B cell (primary cell): ENCODE data around the gene COL5A1. TPM values are rescaled to one million over a fixed set of nuclear protein-coding genes. Genes with fewer than 3 reads are reported as not detected.

ENCODE experiments used
- ATAC-seq: fragments of 200-7000 bp; cut with Tn5 transposase; one replicate; pipeline ENCODE4 v1.10.0; 2021; ENCODE audit warnings: low read depth, mild to moderate bottlenecking, moderate number of reproducible peaks, moderate library complexity
- CTCF ChIA-PET: fragments of 350-600 bp; sonication (Branson Sonifier 250); formaldehyde crosslinking; loops from one replicate; lab custom pipeline; 2021; ENCODE audit warnings: antibody characterized with exemption, inconsistent platforms; lab: Charles Lee
- POLR2A ChIA-PET: fragments of 350-600 bp; sonication (Branson Sonifier 250); formaldehyde crosslinking; loops from one replicate; lab custom pipeline; 2021; ENCODE audit warnings: antibody characterized with exemption; lab: Charles Lee
- DNase-seq: peaks from one replicate; pipeline ENCODE4 v3.0.0; 2013
- H2AFZ ChIP-seq: 2 replicates; pipeline ENCODE4 v1.6.1; 2012; ENCODE audit warnings: mild to moderate bottlenecking, low read depth, low read length; ENCODE audit not compliant: insufficient read depth, poor library complexity, severe bottlenecking
- H3K27ac ChIP-seq, 2 donors: 1 replicate in 1 of 2; 2 replicates in 1 of 2; pipeline ENCODE4 v1.5.1; 2012 to 2013; ENCODE audit warnings: low read length in 2 of 2, mild to moderate bottlenecking in 2 of 2, moderate library complexity in 1 of 2
- H3K27me3 ChIP-seq, 4 experiments: fragments of 200-600 bp in 1 of 4; sonication (generic) in 1 of 4; replicated peaks in 1 of 4; 1 replicate in 2 of 4; 2 replicates in 2 of 4; pipeline versions ENCODE4 v1.6.1 to v1.7.0; 2013 to 2016; ENCODE audit warnings: low read length in 3 of 4, mild to moderate bottlenecking in 2 of 4, mixed read lengths in 1 of 4, moderate library complexity in 1 of 4; ENCODE audit not compliant: insufficient read depth in 4 of 4, control insufficient read depth in 3 of 4; ENCODE audit errors: control extremely low read depth in 1 of 4
- H3K36me3 ChIP-seq, 2 experiments: replicated peaks in 1 of 2; 1 replicate in 1 of 2; 2 replicates in 1 of 2; pipeline versions ENCODE4 v1.6.1 to v1.7.1; 2013; ENCODE audit warnings: low read length in 1 of 2; ENCODE audit not compliant: insufficient read depth in 2 of 2, control insufficient read depth in 1 of 2; ENCODE audit errors: control extremely low read depth in 1 of 2, extremely low read depth in 1 of 2
- H3K4me1 ChIP-seq, 2 donors: fragments of 200-600 bp in 1 of 2; sonication (generic) in 1 of 2; 1 replicate in 1 of 2; 2 replicates in 1 of 2; pipeline versions ENCODE4 v1.5.1 to v1.6.1; 2013 to 2017; ENCODE audit warnings: low read length in 2 of 2; ENCODE audit not compliant: control insufficient read depth in 2 of 2, insufficient read depth in 2 of 2
- H3K4me2 ChIP-seq: replicated peaks from 2 replicates; pipeline ENCODE3; 2012; ENCODE audit warnings: mild to moderate bottlenecking, low read depth, low read length; ENCODE audit not compliant: poor library complexity, severe bottlenecking
- H3K4me3 ChIP-seq, 5 experiments: fragments of 200-600 bp in 1 of 5; sonication (generic) in 1 of 5; 1 replicate in 3 of 5; 2 replicates in 2 of 5; pipeline versions ENCODE4 v1.5.1 to v1.7.0; 2011 to 2016; ENCODE audit warnings: low read length in 4 of 5, mild to moderate bottlenecking in 4 of 5, low read depth in 2 of 5, control low read depth in 1 of 5, moderate library complexity in 1 of 5; ENCODE audit not compliant: insufficient read depth in 1 of 5; ENCODE audit errors: control extremely low read depth in 1 of 5, extremely low read depth in 1 of 5
- H3K79me2 ChIP-seq: fragments of 200-600 bp; sonication (generic); one replicate; pipeline ENCODE4 v1.6.0; 2016; ENCODE audit warnings: low read length; ENCODE audit not compliant: control insufficient read depth, insufficient read depth
- H3K9ac ChIP-seq: fragments of 200-600 bp; sonication (generic); 2 replicates; pipeline ENCODE4 v1.6.1; 2017; ENCODE audit warnings: mild to moderate bottlenecking, low read length, moderate library complexity
- H3K9me3 ChIP-seq, 3 donors: one replicate each; pipeline versions ENCODE4 v1.6.1 to v1.7.1; 2013; ENCODE audit warnings: low read length in 2 of 3; ENCODE audit not compliant: control insufficient read depth in 2 of 3, insufficient read depth in 1 of 3; ENCODE audit errors: control extremely low read depth in 1 of 3
- H4K20me1 ChIP-seq: 2 replicates; pipeline ENCODE4 v1.6.0; 2012; ENCODE audit warnings: mild to moderate bottlenecking, low read length; ENCODE audit not compliant: insufficient read depth, control insufficient read depth, poor library complexity, severe bottlenecking
- H3K27ac Mint-ChIP-seq: one replicate; pipeline ENCODE4 v1.8.0; 2021; ENCODE audit warnings: mixed read lengths
- H3K27me3 Mint-ChIP-seq: one replicate; pipeline ENCODE4 v1.8.0; 2021; ENCODE audit warnings: mixed read lengths
- H3K4me1 Mint-ChIP-seq: one replicate; pipeline ENCODE4 v1.8.0; 2021; ENCODE audit warnings: mixed read lengths
- H3K4me3 Mint-ChIP-seq: one replicate; pipeline ENCODE4 v1.8.0; 2021; ENCODE audit warnings: mixed read lengths
- H3K9me3 Mint-ChIP-seq: one replicate; pipeline ENCODE4 v1.8.0; 2022; ENCODE audit warnings: mixed read lengths; ENCODE audit not compliant: insufficient read depth
- CTCF ChIP-seq: fragments of 200-600 bp; IDR thresholded peaks from one replicate; pipeline ENCODE4 v1.8.0; 2022; ENCODE audit warnings: antibody characterized with exemption, mild to moderate bottlenecking
- EZH2 ChIP-seq: IDR thresholded peaks from 2 replicates; pipeline ENCODE4 v1.6.1; 2012; ENCODE audit warnings: borderline replicate concordance, low read depth, mild to moderate bottlenecking, moderate library complexity, low read length; ENCODE audit not compliant: insufficient read depth, poor library complexity, severe bottlenecking
- WGBS: methylation state at CpG from one replicate; pipeline ENCODE4 v1.1.5; 2013; ENCODE audit warnings: missing lambda C conversion rate; ENCODE audit not compliant: insufficient coverage; 5-methylcytosine and 5-hydroxymethylcytosine counted together
- intact Hi-C: fragments of 100-400 bp; cut with micrococcal nuclease; formaldehyde crosslinking; loops from one replicate; pipeline ENCODE4 v1.10.0; 2022
- polyA plus RNA-seq: library from polyadenylated mRNA; depleted of rRNA; stranded (reverse); fragments of >200 nt; gene quantifications from 2 replicates; pipeline ENCODE4 v1.2.3, GENCODE V29; 2012
- total RNA-seq, 2 donors: library from RNA; stranded (reverse); fragments of 120-200 nt in 1 of 2; gene quantifications; 1 replicate in 1 of 2; 2 replicates in 1 of 2; pipeline versions ENCODE4 v1.2.3 to v1.2.4, GENCODE V29; 2013 to 2022

COL5A1 gene
- total and polyA plus RNA-seq, 2 donors (not counting 1 experiment from before 2014, with no cell fraction given), result 0.06 TPM; not detected in 1

GRCh38 chr9:134742822-134743535, 101.4 kb downstream of the COL5A1 start:
- no peak overlapping the region for H3K9ac ChIP-seq
- Mint-ChIP-seq H3K27me3 (no peaks in the 10 kb centered on the region), H3K27ac (no peak overlapping the region), H3K9me3 (no peaks in the 10 kb centered on the region), H3K4me3 (no peak overlapping the region), H3K4me1 (no peaks in the 10 kb centered on the region)
- no peak overlapping the region for H3K27ac ChIP-seq
- H3K4me2 ChIP-seq, result no peak overlapping the region
- no peak for DNase-seq
- ChIA-PET POLR2A (no interaction called here), CTCF (interaction anchor here (1.2 kb wide), 1 partner anchor 572 kb away, joined by 3 read pairs; no protein-coding TSS in a partner anchor)
- WGBS, result 95% methylated on average over 17 of the region's 22 CpGs
- no peak for ATAC-seq
- no peaks in the 10 kb centered on the region for H4K20me1 ChIP-seq
- peaks cover 0 to 4% (median 0%) of the 10 kb centered on the region in 4 experiments for H3K27me3 ChIP-seq
- H3K79me2 ChIP-seq, result no peaks in the 10 kb centered on the region
- TF ChIP-seq EZH2 (no peak), CTCF (no peak)
- intact Hi-C loops, result no loop called here
- H2AFZ ChIP-seq, result no peak overlapping the region
- no peak overlapping the region for H3K4me3 ChIP-seq
- H3K36me3 ChIP-seq, result no peaks in the 10 kb centered on the region
- peaks cover 0 to 21% (median 2%) of the 10 kb centered on the region in 3 donors for H3K9me3 ChIP-seq
- no peaks in the 10 kb centered on the region for H3K4me1 ChIP-seq

- ChIA-PET POLR2A (no interaction called here), CTCF (no interaction called here)
- Mint-ChIP-seq H3K9me3 (no peaks in the 10 kb centered on the region), H3K27me3 (no peaks in the 10 kb centered on the region), H3K4me3 (no peak overlapping the region), H3K27ac (no peak overlapping the region), H3K4me1 (no peaks in the 10 kb centered on the region)
- DNase-seq (no peak), ATAC-seq (no peak)
- TF ChIP-seq EZH2 (no peak), CTCF (no peak)
- H3K36me3 ChIP-seq, result no peaks in the 10 kb centered on the region
- 95% methylated on average over 5 of the region's 5 CpGs for WGBS
- intact Hi-C loops, result no loop called here
- peaks cover 0 to 21% (median 2%) of the 10 kb centered on the region in 3 donors for H3K9me3 ChIP-seq
- H3K27ac ChIP-seq, result no peak overlapping the region
- H3K9ac ChIP-seq, result no peak overlapping the region
- H4K20me1 ChIP-seq, result no peaks in the 10 kb centered on the region
- no peak overlapping the region for H2AFZ ChIP-seq
- no peak overlapping the region for H3K4me3 ChIP-seq
- no peaks in the 10 kb centered on the region for H3K4me1 ChIP-seq
- H3K79me2 ChIP-seq, result no peaks in the 10 kb centered on the region
- H3K4me2 ChIP-seq, result no peak overlapping the region
- peaks cover 0 to 2% (median 0%) of the 10 kb centered on the region in 4 experiments for H3K27me3 ChIP-seq
These were observed 102.2 kb downstream of the COL5A1 start for GRCh38 chr9:134743853-134744252.
